Bone marrow (tissue), 2 donors: ENCODE results near the gene PHYHD1.

Source experiments
- DNase-seq, 2 donors: peaks; one replicate each; lab custom pipeline; 2025; lab: John Stamatoyannopoulos, UW

PHYHD1 gene

GRCh38 chr9:128920381-128921058 lies at the start of gene PHYHD1:
Gene PHYHD1, plus strand, starts transcription at chr9:128920982. Its CDS starts 1,342 bp downstream, at chr9:128922324.
- DNase-seq, result no peak

GRCh38 chr9:128877852-128878251 lies 42.9 kb upstream of the PHYHD1 start:
- no peak for DNase-seq

GRCh38 chr9:128881884-128882676 lies 38.7 kb upstream of the PHYHD1 start, which contains the start of the genes KYAT1 and LRRC8A:
Gene KYAT1, minus strand, starts transcription at chr9:128881950. Its CDS starts 36,545 bp downstream, at chr9:128845405.
Gene LRRC8A, plus strand, starts transcription at chr9:128882133. Its CDS starts 25,032 bp downstream, at chr9:128907165.
- peak; percentile 91 to 94 for DNase-seq

GRCh38 chr9:128882677-128883603 lies 37.8 kb upstream of the PHYHD1 start:
- no peak for DNase-seq

GRCh38 chr9:128884164-128884563 lies 36.6 kb upstream of the PHYHD1 start:
- DNase-seq, result no peak

- DNase-seq, result no peak
These were observed 35.4 kb upstream of the PHYHD1 start for GRCh38 chr9:128885376-128885775.

- no peak for DNase-seq
These were observed 35.0 kb upstream of the PHYHD1 start for GRCh38 chr9:128885798-128886197.

GRCh38 chr9:128886211-128886891 lies 34.4 kb upstream of the PHYHD1 start:
- DNase-seq, result no peak

GRCh38 chr9:128887049-128887448 lies 33.7 kb upstream of the PHYHD1 start:
- no peak for DNase-seq

GRCh38 chr9:128887914-128888350 lies 32.9 kb upstream of the PHYHD1 start:
- no peak for DNase-seq

GRCh38 chr9:128891321-128892220 lies 29.2 kb upstream of the PHYHD1 start:
- DNase-seq, result no peak

GRCh38 chr9:128892221-128892921 lies 28.4 kb upstream of the PHYHD1 start:
- peak in 1 of 2 donors; percentile 25 for DNase-seq

- no peak for DNase-seq
These were observed 27.4 kb upstream of the PHYHD1 start for GRCh38 chr9:128893354-128893753.

- no peak for DNase-seq
These were observed 26.0 kb upstream of the PHYHD1 start for GRCh38 chr9:128894764-128895163.

- no peak for DNase-seq
These were observed 25.2 kb upstream of the PHYHD1 start for GRCh38 chr9:128895556-128895955.

- no peak for DNase-seq
These were observed 22.4 kb upstream of the PHYHD1 start for GRCh38 chr9:128898382-128898781.

- no peak for DNase-seq
These were observed 21.8 kb upstream of the PHYHD1 start for GRCh38 chr9:128898845-128899565.

GRCh38 chr9:128899566-128900322 lies 21.0 kb upstream of the PHYHD1 start:
- DNase-seq, result peak in 1 of 2 donors; percentile 15
